ENCODE data around the gene CAMTA1.

CAMTA1 gene

DNA sequence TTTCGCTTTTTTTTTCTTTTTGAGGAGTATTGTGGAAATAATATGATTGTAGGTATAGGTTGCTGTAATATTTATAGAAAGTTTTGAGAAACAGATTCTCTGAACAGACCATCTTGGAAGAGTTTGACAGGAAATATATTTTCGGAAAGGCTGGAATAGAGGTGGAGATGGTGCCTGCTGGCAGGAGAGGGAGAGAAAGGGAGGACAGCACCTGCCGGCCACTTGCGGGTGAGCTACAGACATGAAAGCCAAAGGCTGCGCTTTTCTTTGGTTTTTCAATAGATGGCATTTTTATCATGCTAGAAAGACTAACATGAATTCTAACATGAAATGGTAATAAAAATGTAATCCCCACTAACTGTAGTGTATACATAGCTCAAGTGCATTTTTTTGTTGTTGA lies 82.1 kb downstream of the CAMTA1 start:
- TF ChIP-seq, protein P1, sequence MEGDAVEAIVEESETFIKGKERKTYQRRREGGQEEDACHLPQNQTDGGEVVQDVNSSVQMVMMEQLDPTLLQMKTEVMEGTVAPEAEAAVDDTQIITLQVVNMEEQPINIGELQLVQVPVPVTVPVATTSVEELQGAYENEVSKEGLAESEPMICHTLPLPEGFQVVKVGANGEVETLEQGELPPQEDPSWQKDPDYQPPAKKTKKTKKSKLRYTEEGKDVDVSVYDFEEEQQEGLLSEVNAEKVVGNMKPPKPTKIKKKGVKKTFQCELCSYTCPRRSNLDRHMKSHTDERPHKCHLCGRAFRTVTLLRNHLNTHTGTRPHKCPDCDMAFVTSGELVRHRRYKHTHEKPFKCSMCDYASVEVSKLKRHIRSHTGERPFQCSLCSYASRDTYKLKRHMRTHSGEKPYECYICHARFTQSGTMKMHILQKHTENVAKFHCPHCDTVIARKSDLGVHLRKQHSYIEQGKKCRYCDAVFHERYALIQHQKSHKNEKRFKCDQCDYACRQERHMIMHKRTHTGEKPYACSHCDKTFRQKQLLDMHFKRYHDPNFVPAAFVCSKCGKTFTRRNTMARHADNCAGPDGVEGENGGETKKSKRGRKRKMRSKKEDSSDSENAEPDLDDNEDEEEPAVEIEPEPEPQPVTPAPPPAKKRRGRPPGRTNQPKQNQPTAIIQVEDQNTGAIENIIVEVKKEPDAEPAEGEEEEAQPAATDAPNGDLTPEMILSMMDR (conservative IDR thresholded peaks at IDR 0.05; ENCODE audit: low read depth, low read length), result no peak
- no peak overlapping the region for H3K4me3 ChIP-seq (ENCODE audit: low read length)
- no peak for DNase-seq (ENCODE audit: low read depth)

DNA sequence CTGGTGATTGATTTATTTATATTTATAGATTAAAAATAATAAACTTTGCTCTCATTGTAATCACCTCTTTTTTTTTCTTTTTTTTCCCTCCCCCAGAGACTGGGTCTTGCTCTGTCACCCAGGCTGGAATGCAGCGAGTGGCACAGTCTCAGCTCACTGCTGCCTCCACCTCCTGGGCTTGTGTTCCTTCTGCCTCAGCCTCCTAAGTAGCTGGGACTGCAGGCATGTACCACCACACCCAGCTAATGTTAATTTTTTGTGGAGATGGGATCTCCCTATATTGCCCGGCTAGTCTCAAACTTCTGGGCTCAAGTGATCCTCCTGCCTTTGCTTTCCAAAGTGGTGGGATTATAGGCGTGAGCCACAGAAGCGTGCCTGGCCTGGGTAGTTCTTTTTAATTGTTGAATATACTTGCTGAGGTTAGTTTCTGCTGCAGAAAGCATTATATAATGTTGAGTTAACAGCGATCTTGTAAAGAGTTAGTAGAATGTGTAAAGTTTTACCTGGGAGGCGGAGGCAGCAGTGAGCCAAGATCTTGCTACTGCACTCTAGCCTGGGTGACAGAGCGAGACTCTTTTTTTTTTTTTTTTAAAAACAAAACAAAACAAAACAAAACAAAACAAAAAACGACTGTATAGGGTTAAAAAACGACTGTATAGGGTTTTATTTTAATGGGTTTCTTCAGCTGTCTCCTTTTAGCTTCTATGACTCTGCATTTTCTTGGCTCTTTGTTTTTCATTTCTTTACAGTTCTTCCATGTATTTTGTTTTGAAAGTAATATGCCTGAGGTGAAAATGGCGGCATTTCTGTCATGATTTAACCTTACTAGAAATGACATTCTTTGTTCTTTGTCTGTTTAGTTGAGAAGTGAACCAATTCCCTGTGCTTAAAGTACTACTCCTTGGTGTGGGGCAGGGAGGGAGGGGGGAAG lies 82.7 kb downstream of the CAMTA1 start:
- no peak overlapping the region for H3K4me3 ChIP-seq (ENCODE audit: low read length)
- DNase-seq (ENCODE audit: low read depth), result no peak
- TF ChIP-seq, protein P1 (conservative IDR thresholded peaks at IDR 0.05; ENCODE audit: low read depth, low read length), result no peak

DNA sequence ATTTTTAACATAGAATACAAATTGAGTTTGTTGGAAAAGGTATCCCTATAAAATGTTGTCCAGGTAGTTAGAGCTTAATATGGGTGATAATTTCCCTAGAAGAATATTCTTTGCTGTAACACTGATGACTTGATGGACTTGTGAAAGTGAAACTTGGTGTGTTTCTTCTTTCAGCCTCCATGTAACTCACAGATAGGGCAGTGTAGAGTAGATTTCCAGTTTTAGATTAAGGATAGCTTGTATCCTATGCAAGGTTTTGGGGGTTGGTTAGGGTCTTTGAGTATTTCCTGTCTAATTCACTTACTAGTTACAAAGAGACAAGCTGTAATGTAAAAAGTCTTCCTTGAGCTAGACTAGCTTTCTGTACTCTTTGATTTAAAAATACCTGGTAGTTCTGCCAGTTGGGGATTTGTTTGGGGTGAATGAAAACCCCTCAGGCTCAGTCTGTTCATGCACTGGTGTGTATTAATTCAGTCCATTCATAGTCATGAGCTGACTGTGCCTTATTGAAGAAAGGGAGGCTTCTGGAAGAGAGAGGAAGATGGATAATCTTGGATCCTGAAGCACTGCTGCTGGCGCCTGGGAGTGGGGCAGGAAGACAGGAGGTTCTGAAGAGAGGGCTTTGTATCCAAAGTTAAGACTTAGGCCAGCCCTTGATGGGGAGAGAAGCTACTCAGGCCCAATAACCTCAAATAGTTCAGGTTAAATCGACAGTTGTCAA lies 83.6 kb downstream of the CAMTA1 start:
- TF ChIP-seq, protein P1 (conservative IDR thresholded peaks at IDR 0.05; ENCODE audit: low read depth, low read length), result no peak
- no peak overlapping the region for H3K4me3 ChIP-seq (ENCODE audit: low read length)
- DNase-seq (ENCODE audit: low read depth), result no peak

DNA sequence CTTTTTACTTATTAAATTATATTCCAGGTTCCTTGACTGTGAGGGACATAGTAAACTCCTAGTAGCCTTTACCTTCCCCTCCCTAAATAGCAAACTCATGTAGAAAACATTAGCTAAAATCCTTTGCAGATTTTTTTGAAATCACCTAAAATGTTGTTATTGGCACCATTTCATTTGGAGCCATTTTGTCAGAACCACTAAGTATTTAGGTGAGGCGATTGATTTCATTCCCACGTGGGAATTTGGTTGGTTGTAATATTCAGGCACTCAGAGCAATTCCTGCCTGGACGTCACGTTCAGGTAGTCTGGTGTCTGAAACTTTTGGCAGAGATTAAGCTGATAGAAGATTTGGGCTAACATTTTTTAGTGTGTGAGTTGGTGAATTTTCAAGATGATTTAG lies 84.3 kb downstream of the CAMTA1 start:
- TF ChIP-seq, protein P1 (conservative IDR thresholded peaks at IDR 0.05; ENCODE audit: low read depth, low read length), result no peak
- DNase-seq (ENCODE audit: low read depth), result no peak
- no peak overlapping the region for H3K4me3 ChIP-seq (ENCODE audit: low read length)

DNA sequence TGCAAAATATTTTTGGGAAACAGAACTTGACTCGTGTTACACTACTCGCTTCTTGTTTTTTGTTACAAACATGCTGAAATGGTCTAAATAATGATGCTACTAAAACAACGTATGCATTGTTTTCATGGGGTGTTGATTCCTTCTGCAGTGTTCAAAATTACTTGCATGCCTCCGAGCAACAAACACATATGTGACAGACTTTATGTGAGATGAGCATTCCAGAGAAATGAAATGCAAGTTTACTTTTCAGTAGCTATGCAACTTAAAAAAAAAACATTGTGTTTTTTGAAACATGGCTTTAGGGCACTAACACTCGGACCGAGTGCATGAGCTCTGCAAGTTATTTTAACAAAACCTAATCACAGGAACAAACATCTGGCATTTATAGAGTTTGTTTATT lies 84.8 kb downstream of the CAMTA1 start:
- TF ChIP-seq, protein P1 (conservative IDR thresholded peaks at IDR 0.05; ENCODE audit: low read depth, low read length), result no peak
- DNase-seq (ENCODE audit: low read depth), result no peak
- no peak overlapping the region for H3K4me3 ChIP-seq (ENCODE audit: low read length)

DNA sequence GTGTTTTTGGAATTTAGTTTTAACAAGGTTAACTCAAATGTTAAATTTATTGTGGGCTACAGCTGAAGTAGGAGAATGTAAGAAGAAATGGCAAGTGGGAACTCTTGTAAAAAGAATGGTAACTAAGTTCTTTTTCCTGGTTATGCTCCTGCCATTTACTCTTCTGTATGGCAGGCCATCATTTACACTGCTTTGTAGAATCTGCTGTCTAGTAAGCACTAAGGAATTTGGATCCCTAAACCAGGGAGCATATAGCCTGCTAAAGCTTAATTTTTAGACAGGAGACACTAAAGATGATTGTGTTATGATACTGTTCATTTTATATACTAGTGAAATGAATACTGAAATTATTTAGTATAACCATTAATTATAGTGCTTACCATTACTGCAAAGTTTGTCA lies 85.3 kb downstream of the CAMTA1 start:
- DNase-seq (ENCODE audit: low read depth), result no peak
- TF ChIP-seq, protein P1 (conservative IDR thresholded peaks at IDR 0.05; ENCODE audit: low read depth, low read length), result no peak
- no peak overlapping the region for H3K4me3 ChIP-seq (ENCODE audit: low read length)

Data from retinal pigment epithelial cell (primary cell).